Upper lobe of left lung (tissue), 4 donors: ENCODE results near the gene SPTSSB.

Source experiments
- EP300 ChIP-seq, 4 donors: sonication (generic); formaldehyde crosslinking; IDR thresholded peaks; one replicate each; pipeline ENCODE4 v1.5.1; 2017; ENCODE audit warnings: antibody characterized with exemption in 4 of 4, control low read depth in 2 of 4
- POLR2A ChIP-seq, 4 donors: fragments of 450-650 bp; IDR thresholded peaks; one replicate each; pipeline ENCODE4 v1.5.1; 2016 to 2017; ENCODE audit warnings: antibody characterized with exemption in 4 of 4, mild to moderate bottlenecking in 2 of 4
- TF ChIP-seq, protein P1 (sequence below), 6 experiments: fragments of 450-650 bp in 4 of 6; fragments of 200-600 bp in 2 of 6; sonication (generic) in 2 of 6; IDR thresholded peaks; one replicate each; pipeline ENCODE4 v1.5.1; 2016 to 2019; ENCODE audit warnings: antibody characterized with exemption in 6 of 6

- TF ChIP-seq, protein P1, sequence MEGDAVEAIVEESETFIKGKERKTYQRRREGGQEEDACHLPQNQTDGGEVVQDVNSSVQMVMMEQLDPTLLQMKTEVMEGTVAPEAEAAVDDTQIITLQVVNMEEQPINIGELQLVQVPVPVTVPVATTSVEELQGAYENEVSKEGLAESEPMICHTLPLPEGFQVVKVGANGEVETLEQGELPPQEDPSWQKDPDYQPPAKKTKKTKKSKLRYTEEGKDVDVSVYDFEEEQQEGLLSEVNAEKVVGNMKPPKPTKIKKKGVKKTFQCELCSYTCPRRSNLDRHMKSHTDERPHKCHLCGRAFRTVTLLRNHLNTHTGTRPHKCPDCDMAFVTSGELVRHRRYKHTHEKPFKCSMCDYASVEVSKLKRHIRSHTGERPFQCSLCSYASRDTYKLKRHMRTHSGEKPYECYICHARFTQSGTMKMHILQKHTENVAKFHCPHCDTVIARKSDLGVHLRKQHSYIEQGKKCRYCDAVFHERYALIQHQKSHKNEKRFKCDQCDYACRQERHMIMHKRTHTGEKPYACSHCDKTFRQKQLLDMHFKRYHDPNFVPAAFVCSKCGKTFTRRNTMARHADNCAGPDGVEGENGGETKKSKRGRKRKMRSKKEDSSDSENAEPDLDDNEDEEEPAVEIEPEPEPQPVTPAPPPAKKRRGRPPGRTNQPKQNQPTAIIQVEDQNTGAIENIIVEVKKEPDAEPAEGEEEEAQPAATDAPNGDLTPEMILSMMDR (IDR thresholded peaks at IDR 0.05): no peak
- no peak for TF ChIP-seq POLR2A (IDR thresholded peaks at IDR 0.05)
- TF ChIP-seq EP300 (IDR thresholded peaks at IDR 0.05): no peak
Observed at GRCh38 chr3:161345023-161345422, 26.3 kb downstream of the SPTSSB start.
